Memory B cell (primary cell): ENCODE data around the gene CHTOP.
A peak's percentile ranks its signal among the peaks of the same experiment; 100 is the strongest.
"Not testable (repeated sequence)": the region's sequence is repeated elsewhere in the genome, so short reads cannot be mapped to it uniquely, and the experiment has no call there.

ENCODE experiments used
- ATAC-seq: fragments of 150-1000 bp; cut with Tn5 transposase; 2 replicates; pipeline ENCODE4 v1.10.0; 2021; ENCODE audit warnings: low read depth, mild to moderate bottlenecking, moderate library complexity
- DNase-seq, 2 donors: peaks; one replicate each; pipeline ENCODE4 v3.0.0; 2022; ENCODE audit warnings: low spot score in 2 of 2
- H3K27ac Mint-ChIP-seq: one replicate; pipeline ENCODE4 v1.8.0; 2022; ENCODE audit warnings: mild to moderate bottlenecking, moderate library complexity, mixed read lengths
- H3K27me3 Mint-ChIP-seq: one replicate; pipeline ENCODE4 v1.8.0; 2022; ENCODE audit warnings: mixed read lengths
- H3K36me3 Mint-ChIP-seq: one replicate; pipeline ENCODE4 v1.8.0; 2022; ENCODE audit warnings: mild to moderate bottlenecking, mixed read lengths
- H3K4me1 Mint-ChIP-seq: one replicate; pipeline ENCODE4 v1.8.0; 2022; ENCODE audit warnings: mixed read lengths
- H3K4me3 Mint-ChIP-seq: one replicate; pipeline ENCODE4 v1.8.0; 2022; ENCODE audit warnings: mild to moderate bottlenecking, moderate library complexity, mixed read lengths
- H3K9me3 Mint-ChIP-seq: one replicate; pipeline ENCODE4 v1.8.0; 2022; ENCODE audit warnings: mixed read lengths

Gene CHTOP, protein sequence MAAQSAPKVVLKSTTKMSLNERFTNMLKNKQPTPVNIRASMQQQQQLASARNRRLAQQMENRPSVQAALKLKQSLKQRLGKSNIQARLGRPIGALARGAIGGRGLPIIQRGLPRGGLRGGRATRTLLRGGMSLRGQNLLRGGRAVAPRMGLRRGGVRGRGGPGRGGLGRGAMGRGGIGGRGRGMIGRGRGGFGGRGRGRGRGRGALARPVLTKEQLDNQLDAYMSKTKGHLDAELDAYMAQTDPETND

DNA sequence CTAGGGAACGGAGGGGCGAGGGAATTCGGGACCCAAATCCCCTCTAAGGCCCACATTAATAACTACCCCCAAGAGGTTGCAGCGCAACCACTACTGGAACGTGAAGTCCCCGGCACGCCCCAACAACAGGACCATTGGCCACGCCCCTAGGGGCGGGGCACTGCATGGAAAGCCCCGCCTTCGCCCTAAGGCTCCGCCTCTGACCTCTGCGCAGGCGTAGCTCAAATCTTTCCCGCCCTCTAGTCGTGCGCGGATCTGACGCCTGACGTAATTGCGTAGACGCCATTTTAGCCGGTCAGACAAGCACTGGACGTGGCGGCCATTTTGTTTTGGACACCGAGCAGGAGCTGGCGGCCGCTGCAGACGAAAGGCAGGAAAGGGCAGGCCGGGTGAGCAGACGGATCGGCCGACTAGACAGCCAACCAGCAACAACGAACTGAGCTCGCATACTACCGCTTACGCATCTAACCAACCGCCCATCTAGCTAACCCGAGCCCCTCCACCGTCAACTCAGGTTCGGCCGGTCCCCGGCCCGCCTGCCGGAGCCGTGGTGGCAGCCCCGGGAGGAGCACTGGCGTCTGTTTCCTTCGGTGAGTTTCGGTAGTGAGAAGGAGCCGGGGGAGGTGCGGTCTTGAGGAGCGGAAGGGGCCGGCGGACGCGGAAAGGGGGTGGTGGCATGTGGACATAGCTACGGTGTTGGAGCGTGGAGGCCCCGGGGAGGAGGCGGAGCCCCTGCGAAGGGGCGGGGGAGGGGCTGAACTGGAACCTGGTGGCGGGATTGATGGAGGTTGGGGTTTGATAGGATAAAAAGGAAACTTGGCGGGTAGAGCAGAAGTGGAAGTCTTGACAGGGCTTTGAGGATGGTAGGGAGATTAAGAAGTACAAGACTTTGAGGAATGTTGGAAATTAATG lies at the start of gene CHTOP:
CHTOP (plus strand) TSS at position 313 of the 912 bp plus-strand sequence. CDS start 2,523 bp downstream, outside the sequence.
- peak; percentile 98 to 99 for DNase-seq
- peaks cover 16% of the 10 kb centered on the region for H3K36me3 Mint-ChIP-seq
- peak within 1 kb of the TSS; percentile 99 for H3K27ac Mint-ChIP-seq
- no peaks in the 10 kb centered on the region for H3K9me3 Mint-ChIP-seq
- H3K4me3 Mint-ChIP-seq, result peak within 1 kb of the TSS; percentile 100
- H3K4me1 Mint-ChIP-seq, result peaks cover 23% of the 10 kb centered on the region
- ATAC-seq, result peak; percentile 85
- no peaks in the 10 kb centered on the region for H3K27me3 Mint-ChIP-seq

DNA sequence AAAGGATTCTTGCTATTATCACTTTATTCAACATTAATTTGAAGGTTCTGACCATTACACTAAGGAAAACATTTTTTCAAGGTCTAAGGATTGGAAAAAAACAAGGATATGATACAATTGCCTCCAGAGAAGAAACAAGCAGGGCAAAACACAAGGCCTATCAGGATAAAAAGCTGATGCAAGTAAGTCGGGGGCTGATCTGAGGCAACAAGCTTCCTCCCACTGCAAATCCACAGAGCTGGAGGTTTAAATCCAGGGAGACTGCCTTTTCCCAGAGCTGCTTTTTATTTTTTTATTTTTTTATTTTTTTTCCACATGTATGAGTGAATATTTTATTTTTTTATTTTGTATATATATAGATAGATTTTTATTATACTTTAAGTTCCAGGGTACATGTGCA lies 48.9 kb upstream of the CHTOP start:
- Mint-ChIP-seq H3K4me1 (no peaks in the 10 kb centered on the region), H3K27me3 (peaks cover 2% of the 10 kb centered on the region), H3K36me3 (no peaks in the 10 kb centered on the region), H3K4me3 (no peak overlapping the region), H3K9me3 (no peaks in the 10 kb centered on the region), H3K27ac (no peak overlapping the region)
- DNase-seq, result no peak
- no peak for ATAC-seq

DNA sequence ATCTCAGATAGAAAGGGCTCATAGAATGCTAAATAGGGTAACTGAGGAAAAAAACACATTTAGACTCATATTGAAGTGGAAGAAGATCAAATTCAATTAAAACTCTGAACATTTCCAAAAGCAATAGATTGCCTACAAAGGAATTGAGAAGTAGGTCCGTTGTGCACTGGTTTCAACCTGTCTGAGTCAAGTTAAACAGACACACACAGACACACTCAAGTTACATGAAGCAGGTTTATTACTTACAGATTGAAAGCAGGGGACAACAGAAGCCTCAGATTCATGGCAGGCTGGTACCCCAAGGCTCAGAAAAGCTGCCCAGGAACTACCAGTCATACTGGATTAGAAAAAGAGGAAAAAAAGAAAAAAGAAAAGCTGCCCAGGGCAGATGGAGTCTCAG lies 47.5 kb upstream of the CHTOP start:
- DNase-seq (no peak), ATAC-seq (no peak)
- no peak overlapping the region for H3K27ac Mint-ChIP-seq
- H3K4me3 Mint-ChIP-seq, result no peak overlapping the region
- H3K36me3 Mint-ChIP-seq, result no peaks in the 10 kb centered on the region
- no peaks in the 10 kb centered on the region for H3K9me3 Mint-ChIP-seq
- peaks cover 2% of the 10 kb centered on the region for H3K27me3 Mint-ChIP-seq
- H3K4me1 Mint-ChIP-seq, result no peaks in the 10 kb centered on the region

DNA sequence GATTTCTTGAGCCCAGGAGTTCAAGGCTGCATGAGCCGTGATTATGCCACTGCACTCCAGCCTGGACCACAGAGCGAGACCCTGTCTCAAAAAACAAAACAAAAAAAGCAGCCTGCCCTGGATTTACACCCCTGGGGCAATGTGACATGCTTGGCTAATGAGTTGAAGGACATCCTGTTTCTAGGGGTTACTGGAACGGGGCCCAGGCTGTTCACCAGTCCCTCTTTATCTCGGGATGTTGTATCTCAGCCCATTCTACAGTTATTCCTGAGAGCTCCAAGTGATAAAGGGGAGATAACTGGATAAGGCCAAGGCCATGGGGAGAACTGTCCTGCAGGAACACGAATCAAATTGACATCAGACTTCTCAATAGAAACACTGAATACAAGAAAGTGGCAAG lies 46.6 kb upstream of the CHTOP start:
- DNase-seq (no peak), ATAC-seq (no peak)
- Mint-ChIP-seq H3K4me3 (no peak overlapping the region), H3K4me1 (no peaks in the 10 kb centered on the region), H3K27ac (no peak overlapping the region), H3K36me3 (no peaks in the 10 kb centered on the region), H3K9me3 (no peaks in the 10 kb centered on the region), H3K27me3 (peaks cover 2% of the 10 kb centered on the region)

DNA sequence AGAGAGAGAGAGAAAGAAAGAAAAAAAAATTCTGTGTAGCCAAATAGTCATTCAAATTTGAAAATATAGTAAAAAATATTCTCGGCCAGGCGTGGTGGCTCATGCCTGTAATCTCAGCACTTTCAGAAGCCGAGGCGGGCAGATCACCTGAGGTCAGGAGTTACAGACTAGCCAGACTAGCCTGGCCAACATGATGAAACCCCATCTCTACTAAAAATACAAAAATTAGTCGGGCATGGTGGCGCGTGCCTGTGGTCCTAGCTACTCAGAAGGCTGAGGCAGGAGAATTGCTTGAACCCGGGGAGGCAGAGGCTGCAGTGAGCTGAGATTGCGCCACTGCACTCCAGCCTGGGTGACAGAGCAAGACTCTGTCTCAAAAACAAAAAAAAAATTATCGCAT lies 45.8 kb upstream of the CHTOP start:
- not testable (repeated sequence) for DNase-seq, H3K36me3 Mint-ChIP-seq, H3K4me3 Mint-ChIP-seq, H3K27ac Mint-ChIP-seq, H3K4me1 Mint-ChIP-seq, ATAC-seq, H3K27me3 Mint-ChIP-seq, H3K9me3 Mint-ChIP-seq

DNA sequence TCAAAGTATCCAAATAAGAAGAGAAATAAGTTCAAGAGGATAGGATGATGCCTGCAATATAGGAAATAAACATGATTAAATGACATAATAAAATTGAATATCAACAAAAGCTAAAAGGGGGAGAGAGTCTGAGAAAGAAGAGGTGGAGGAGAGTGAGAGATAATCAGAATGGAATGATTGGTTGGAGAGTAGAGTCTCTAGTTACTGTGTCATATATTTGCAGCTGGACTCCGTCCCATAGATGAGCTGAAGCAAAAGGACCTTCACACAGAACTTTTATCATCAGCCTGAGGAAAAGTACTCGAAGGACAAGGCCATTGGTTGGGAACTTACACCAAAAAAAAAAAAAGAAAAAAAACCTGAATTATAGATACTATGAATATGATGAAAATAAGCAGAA lies 45.4 kb upstream of the CHTOP start:
- peaks cover 2% of the 10 kb centered on the region for H3K27me3 Mint-ChIP-seq
- H3K36me3 Mint-ChIP-seq, result no peaks in the 10 kb centered on the region
- no peak overlapping the region for H3K27ac Mint-ChIP-seq
- H3K4me3 Mint-ChIP-seq, result no peak overlapping the region
- DNase-seq (no peak), ATAC-seq (no peak)
- no peaks in the 10 kb centered on the region for H3K9me3 Mint-ChIP-seq
- no peaks in the 10 kb centered on the region for H3K4me1 Mint-ChIP-seq

DNA sequence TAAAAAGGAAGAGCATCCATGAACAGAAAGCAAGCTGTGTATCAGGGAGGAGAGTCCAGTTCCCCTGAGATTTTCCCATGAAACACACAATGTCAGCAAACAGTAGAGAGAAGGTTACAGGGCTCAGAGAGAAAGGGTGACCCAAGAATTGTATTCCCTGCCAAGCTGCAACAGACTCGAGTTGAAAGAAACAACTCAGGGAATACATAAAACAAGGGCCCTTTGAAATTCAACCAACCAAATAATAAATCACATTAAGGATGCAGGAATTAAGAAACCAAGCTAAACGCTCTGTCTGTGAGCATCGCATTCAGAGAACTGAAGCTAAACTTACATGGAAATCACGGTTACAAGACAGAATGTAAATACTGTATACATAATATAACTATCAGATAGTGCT lies 41.1 kb upstream of the CHTOP start:
- H3K9me3 Mint-ChIP-seq, result no peaks in the 10 kb centered on the region
- ATAC-seq, result no peak
- H3K4me1 Mint-ChIP-seq, result peaks cover 7% of the 10 kb centered on the region
- no peak overlapping the region for H3K4me3 Mint-ChIP-seq
- H3K36me3 Mint-ChIP-seq, result no peaks in the 10 kb centered on the region
- no peaks in the 10 kb centered on the region for H3K27me3 Mint-ChIP-seq
- DNase-seq, result no peak
- peak overlapping the region; percentile 42 for H3K27ac Mint-ChIP-seq

DNA sequence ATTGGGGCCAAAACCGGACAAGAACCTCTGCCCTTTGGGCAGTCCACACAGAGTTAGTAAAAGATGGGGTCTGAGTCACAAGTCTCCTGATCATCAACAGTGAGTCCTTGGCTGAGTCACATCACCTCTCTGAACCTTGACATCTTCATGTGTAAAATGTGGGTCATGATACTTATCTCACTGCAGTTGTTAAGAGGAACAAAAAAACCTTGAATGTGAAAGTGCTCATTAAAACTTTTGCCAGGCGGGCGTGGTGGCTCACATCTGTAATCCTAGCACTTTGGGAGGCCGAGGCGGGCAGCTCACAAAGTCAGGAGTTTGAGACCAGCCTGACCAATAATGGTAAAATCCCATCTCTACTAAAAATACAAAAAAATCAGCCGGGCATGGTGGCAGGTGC lies 36.7 kb upstream of the CHTOP start:
- DNase-seq (no peak), ATAC-seq (no peak)
- Mint-ChIP-seq H3K4me3 (no peak overlapping the region), H3K4me1 (peaks cover 18% of the 10 kb centered on the region), H3K27me3 (no peaks in the 10 kb centered on the region), H3K27ac (peak overlapping the region; percentile 95), H3K36me3 (no peaks in the 10 kb centered on the region), H3K9me3 (no peaks in the 10 kb centered on the region)

DNA sequence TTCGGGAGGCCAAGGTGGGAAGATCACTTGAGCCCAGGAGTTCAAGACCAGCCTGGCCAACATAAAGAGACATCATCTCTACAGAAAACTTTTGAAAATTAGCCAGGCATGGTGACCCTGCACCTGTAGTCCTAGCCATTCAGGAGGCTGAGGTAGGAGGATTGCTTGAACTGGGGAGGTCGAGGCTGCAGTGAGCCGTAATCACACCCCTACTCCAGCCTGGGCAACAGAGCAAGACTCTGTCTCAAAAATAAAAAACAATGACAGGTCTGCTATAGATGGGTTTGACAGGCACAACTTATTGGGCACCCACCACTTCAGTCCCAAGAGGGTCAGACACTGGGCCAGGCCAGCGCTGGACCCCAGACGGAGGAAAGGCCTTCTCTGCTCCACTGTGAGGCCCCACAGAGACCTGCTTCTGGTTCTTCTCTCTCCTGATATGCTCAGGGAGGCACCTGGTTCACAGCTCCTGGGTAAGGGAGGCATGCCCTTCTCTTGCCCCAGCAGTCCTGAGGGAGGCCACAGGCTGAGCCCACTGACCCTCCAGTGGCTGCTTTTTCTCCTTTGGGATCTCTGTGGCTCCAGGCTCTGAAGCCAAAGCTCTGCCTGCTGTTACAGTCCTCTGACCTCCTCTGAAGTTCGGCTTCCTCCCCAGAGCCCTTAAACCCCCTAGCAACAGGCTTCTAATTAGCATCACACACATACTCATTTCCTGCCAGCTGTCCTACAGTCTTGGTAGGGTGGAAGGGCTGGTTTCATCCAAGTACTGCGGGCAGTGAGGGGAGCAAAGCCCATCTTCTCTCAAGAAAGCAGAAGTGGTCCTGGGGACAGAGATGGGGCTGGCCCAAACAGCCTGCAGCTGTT lies 35.3 kb upstream of the CHTOP start:
- Mint-ChIP-seq H3K4me1 (peaks cover 18% of the 10 kb centered on the region), H3K4me3 (peak overlapping the region; percentile 46), H3K9me3 (no peaks in the 10 kb centered on the region), H3K27me3 (no peaks in the 10 kb centered on the region), H3K27ac (peak overlapping the region; percentile 95), H3K36me3 (no peaks in the 10 kb centered on the region)
- ATAC-seq (peak; percentile 97), DNase-seq (peak; percentile 60 to 77)

DNA sequence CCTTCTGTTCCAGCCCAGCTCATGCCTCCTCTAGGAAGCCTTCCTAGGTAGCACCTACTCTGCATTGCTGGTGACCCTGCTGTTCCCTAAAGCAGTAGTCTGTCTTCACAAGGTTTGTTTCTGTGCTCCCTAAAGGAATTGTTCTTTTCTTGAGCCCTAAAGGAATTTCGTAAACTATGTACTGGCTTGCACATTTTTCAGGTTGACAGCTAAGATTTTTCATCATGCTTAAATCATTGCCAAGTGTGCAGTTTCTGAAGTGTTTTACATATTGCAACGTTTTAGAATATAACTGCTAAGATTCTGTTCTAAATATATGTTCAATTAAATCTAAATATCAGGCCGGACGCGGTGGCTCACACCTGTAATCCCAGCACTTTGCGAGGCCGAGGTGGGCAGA lies 34.0 kb upstream of the CHTOP start:
- peak overlapping the region; percentile 76 for H3K27ac Mint-ChIP-seq
- no peak overlapping the region for H3K4me3 Mint-ChIP-seq
- no peaks in the 10 kb centered on the region for H3K36me3 Mint-ChIP-seq
- no peak for ATAC-seq
- no peak for DNase-seq
- H3K9me3 Mint-ChIP-seq, result no peaks in the 10 kb centered on the region
- H3K27me3 Mint-ChIP-seq, result no peaks in the 10 kb centered on the region
- peaks cover 18% of the 10 kb centered on the region for H3K4me1 Mint-ChIP-seq

DNA sequence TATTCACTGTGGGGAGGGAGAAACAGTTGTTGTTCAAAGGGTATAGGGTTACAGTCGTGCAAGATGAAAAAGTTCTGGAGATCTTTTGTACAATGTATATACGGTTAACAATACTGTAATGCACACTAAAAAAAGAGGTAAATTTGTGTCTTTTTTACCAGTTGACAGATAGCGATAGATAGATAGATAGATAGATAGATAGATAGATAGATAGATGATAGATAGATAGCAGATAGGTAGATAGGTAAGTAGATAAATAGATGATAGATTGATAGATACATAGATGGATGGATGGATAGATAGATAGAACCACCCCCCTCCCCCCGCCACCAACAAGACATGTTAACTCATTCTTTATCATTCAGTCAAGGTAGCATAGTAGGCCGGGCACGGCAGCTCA lies 31.1 kb upstream of the CHTOP start:
- Mint-ChIP-seq H3K36me3 (no peaks in the 10 kb centered on the region), H3K4me3 (no peak overlapping the region), H3K9me3 (no peaks in the 10 kb centered on the region), H3K4me1 (peaks cover 14% of the 10 kb centered on the region), H3K27me3 (no peaks in the 10 kb centered on the region), H3K27ac (peak overlapping the region; percentile 60)
- no peak for DNase-seq
- no peak for ATAC-seq

DNA sequence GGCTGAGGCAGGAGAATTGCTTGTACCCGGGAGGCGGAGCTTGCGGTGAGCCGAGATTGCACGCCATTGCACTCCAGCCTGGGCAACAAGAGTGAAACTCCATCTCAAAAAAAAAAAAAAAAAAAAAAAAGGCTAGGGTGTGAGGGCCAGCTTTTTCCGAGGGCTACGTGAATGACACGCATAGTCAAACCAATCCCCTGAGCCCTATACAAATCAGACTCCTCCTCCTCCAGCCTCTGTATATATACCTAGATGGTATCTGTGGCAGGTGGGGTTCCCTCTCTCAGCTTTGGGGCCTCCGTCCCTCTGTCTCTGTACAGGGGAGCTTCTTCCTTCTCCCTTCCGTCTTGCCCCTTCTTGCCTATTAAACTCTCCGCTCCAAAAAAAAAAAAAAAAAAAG lies 27.7 kb upstream of the CHTOP start:
- no peak for DNase-seq
- Mint-ChIP-seq H3K27ac (no peak overlapping the region), H3K36me3 (no peaks in the 10 kb centered on the region), H3K9me3 (no peaks in the 10 kb centered on the region), H3K27me3 (no peaks in the 10 kb centered on the region), H3K4me3 (no peak overlapping the region), H3K4me1 (peaks cover 5% of the 10 kb centered on the region)
- no peak for ATAC-seq

DNA sequence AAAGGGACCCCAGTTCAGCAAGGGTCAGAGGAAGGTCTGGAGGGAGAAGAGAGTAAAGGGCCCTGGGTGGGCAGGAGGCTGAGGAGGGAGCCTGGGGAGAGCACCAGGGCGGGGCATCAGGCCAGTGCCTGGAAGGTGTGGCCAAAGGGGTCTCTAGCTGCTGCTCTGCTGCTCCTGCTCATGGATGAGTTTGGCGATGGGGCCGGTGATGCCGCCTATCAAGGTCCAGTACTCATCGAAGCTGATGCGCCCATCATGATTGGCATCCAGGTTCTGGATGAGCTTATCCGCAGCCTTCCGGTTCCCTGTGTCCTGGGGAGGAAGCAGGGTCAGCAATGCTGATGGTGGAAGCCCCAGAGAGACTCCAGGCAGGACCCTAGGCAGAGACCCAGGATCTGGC lies 26.5 kb upstream of the CHTOP start:
- no peak overlapping the region for H3K27ac Mint-ChIP-seq
- H3K4me1 Mint-ChIP-seq, result peaks cover 5% of the 10 kb centered on the region
- DNase-seq, result no peak
- H3K9me3 Mint-ChIP-seq, result no peaks in the 10 kb centered on the region
- no peak overlapping the region for H3K4me3 Mint-ChIP-seq
- H3K27me3 Mint-ChIP-seq, result no peaks in the 10 kb centered on the region
- no peak for ATAC-seq
- no peaks in the 10 kb centered on the region for H3K36me3 Mint-ChIP-seq

DNA sequence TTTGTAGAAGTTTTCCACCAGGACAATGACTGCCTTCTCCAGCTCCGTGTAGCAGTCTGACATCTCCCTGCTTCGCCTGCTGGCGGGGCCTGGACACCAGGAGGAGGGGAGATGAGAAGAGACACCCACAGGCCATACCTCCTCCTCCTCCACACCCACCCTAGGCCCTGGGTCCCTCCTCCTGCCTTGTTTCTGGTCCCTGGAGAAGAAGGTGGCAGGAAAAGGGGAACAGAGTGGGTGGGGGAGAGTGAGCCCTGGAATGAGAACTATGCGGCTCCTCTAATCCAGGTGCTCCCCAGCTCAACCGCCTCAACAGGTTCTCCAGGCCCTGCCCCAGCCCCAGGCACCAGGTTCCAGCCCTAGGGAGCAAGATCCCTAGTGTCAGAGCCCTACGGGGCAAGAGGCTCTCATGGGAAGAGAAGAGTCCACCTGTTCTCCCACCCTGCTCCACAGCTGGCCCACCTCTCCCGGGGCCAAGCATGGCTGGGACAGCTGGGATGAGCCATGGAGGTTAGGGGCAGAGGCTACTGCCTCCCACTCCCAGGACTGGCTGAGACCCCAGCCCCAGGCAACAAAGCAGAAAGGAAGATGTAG lies 25.7 kb upstream of the CHTOP start:
- Mint-ChIP-seq H3K9me3 (no peaks in the 10 kb centered on the region), H3K36me3 (no peaks in the 10 kb centered on the region), H3K4me3 (no peak overlapping the region), H3K27ac (no peak overlapping the region), H3K27me3 (no peaks in the 10 kb centered on the region), H3K4me1 (peaks cover 5% of the 10 kb centered on the region)
- DNase-seq, result no peak
- no peak for ATAC-seq
